Measurements from ENCODE around the gene SIPA1L3.

SIPA1L3 gene

GRCh38 chr19:38055010-38055409, 148.0 kb downstream of the SIPA1L3 start:
- Histone ChIP-seq H3K27ac (ENCODE audit: low read depth, low read length) (no peak overlapping the region), H3K9ac (ENCODE audit: low read length) (no peak overlapping the region)
- TF ChIP-seq EZH2phosphoT487 (conservative IDR thresholded peaks at IDR 0.05; ENCODE audit: low read length), result no peak
- TF ChIP-seq, protein P1, sequence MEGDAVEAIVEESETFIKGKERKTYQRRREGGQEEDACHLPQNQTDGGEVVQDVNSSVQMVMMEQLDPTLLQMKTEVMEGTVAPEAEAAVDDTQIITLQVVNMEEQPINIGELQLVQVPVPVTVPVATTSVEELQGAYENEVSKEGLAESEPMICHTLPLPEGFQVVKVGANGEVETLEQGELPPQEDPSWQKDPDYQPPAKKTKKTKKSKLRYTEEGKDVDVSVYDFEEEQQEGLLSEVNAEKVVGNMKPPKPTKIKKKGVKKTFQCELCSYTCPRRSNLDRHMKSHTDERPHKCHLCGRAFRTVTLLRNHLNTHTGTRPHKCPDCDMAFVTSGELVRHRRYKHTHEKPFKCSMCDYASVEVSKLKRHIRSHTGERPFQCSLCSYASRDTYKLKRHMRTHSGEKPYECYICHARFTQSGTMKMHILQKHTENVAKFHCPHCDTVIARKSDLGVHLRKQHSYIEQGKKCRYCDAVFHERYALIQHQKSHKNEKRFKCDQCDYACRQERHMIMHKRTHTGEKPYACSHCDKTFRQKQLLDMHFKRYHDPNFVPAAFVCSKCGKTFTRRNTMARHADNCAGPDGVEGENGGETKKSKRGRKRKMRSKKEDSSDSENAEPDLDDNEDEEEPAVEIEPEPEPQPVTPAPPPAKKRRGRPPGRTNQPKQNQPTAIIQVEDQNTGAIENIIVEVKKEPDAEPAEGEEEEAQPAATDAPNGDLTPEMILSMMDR (IDR thresholded peaks at IDR 0.05; ENCODE audit: insufficient read depth, low read length, poor library complexity, severe bottlenecking), result no peak

DNA sequence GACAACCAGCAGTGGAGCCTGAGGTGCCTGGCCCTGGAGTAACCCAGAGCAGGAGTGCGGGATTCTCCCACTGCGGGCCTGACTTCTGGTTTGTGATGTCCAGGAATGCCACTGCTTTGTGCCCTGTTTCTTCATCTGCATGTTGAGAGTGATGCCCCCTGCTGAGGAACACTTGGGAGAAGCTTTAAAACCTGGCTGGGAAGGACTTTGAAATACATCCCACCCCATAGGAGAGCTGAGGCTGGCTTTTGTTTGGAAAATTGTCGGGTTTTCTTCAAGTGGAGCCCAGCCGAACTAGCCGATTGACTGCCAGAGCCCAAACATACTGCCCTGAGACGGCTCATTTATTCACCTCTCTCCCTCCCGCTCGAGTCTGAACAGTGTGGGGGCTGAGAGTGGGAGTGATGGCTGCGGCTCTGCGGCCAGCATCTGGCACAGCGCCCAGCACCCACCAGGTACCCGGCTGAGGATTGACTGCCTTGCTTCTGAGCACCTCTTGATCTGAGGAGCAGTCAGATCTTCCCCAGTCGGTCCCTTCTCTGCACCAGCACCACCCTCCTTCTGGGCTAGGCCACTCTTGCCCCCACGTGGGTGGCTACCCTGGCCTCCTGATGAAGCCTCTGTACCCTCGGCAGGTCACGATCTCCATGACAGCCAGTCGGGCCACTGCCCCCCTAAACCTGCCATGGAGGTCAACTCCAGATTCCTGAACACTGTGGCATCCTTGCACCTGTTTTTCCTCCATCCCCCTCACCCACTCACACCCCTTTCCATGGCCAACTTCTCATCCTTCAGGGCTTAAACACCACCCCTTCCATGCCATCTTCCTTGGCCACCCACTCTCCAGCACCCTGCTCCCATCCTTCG, 148.9 kb downstream of the SIPA1L3 start:
- TF ChIP-seq, protein P1 (IDR thresholded peaks at IDR 0.05; ENCODE audit: insufficient read depth, low read length, poor library complexity, severe bottlenecking), result no peak
- TF ChIP-seq EZH2phosphoT487 (conservative IDR thresholded peaks at IDR 0.05; ENCODE audit: low read length), result no peak
- H3K27me3 ChIP-seq (ENCODE audit: low read length), result no peaks in the 10 kb centered on the region
- H3F3A ChIP-seq (ENCODE audit: insufficient read depth), result peaks cover 3% of the 10 kb centered on the region; the same call in 1 of the 2 replicates
- H2AFZ ChIP-seq (ENCODE audit: low read depth, low read length, severe bottlenecking), result no peak overlapping the region
- no peaks in the 10 kb centered on the region for H3K9me3 ChIP-seq (ENCODE audit: insufficient read depth, low read length)
- H3K36me3 ChIP-seq (ENCODE audit: low read length), result no peaks in the 10 kb centered on the region
- H3K4me2 ChIP-seq (ENCODE audit: low read depth, low read length, poor library complexity, severe bottlenecking), result no peak overlapping the region
- no peaks in the 10 kb centered on the region for H3K9me2 ChIP-seq (replicated peaks; ENCODE audit: insufficient read depth, low read length)
- H3K27ac ChIP-seq (ENCODE audit: low read depth, low read length), result no peak overlapping the region
- H3K79me2 ChIP-seq (ENCODE audit: insufficient read depth, low read length), result peaks cover 83% of the 10 kb centered on the region
- H3K9ac ChIP-seq (ENCODE audit: low read length), result no peak overlapping the region
- H4K20me1 ChIP-seq (ENCODE audit: low read depth, low read length), result no peaks in the 10 kb centered on the region
- no peak overlapping the region for H3K4me3 ChIP-seq (ENCODE audit: insufficient read depth, low read length, poor library complexity, severe bottlenecking)

More at GRCh38 chr19:38055010-38055409, 148.0 kb downstream of the SIPA1L3 start:
- Histone ChIP-seq H3K27me3 (ENCODE audit: low read length) (no peaks in the 10 kb centered on the region), H3K4me3 (ENCODE audit: insufficient read depth, low read length, poor library complexity, severe bottlenecking) (no peak overlapping the region), H3K9me2 (replicated peaks; ENCODE audit: insufficient read depth, low read length) (no peaks in the 10 kb centered on the region), H3K36me3 (ENCODE audit: low read length) (no peaks in the 10 kb centered on the region), H3K9me3 (ENCODE audit: insufficient read depth, low read length) (no peaks in the 10 kb centered on the region), H3F3A (ENCODE audit: insufficient read depth) (no peaks in the 10 kb centered on the region; the same call in 1 of the 2 replicates), H3K4me2 (ENCODE audit: low read depth, low read length, poor library complexity, severe bottlenecking) (no peak overlapping the region), H4K20me1 (ENCODE audit: low read depth, low read length) (no peaks in the 10 kb centered on the region), H2AFZ (ENCODE audit: low read depth, low read length, severe bottlenecking) (no peak overlapping the region), H3K79me2 (ENCODE audit: insufficient read depth, low read length) (peaks cover 83% of the 10 kb centered on the region)

DNA sequence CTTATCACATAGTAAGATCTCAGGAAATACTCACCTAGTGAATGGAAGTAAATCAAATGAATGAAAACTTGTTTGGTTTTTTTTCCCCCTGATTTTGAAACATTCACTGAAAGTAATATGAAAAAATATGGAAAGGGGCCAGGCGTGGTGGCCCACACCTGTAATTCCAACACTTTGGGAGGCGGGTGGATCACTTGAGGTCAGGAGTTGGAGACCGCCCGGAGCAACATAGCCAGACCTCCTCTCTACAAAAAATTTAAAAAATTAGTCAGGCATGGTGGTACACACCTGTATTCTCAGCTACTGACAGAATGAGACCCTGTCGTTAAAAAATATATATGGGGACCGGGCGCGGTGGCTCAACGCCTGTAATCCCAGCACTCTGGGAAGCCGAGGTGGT, 149.6 kb downstream of the SIPA1L3 start:
- no peaks in the 10 kb centered on the region for H3K27me3 ChIP-seq (ENCODE audit: low read length)
- no peak for TF ChIP-seq EZH2phosphoT487 (conservative IDR thresholded peaks at IDR 0.05; ENCODE audit: low read length)
- TF ChIP-seq, protein P1 (IDR thresholded peaks at IDR 0.05; ENCODE audit: insufficient read depth, low read length, poor library complexity, severe bottlenecking), result no peak

More for the DNA sequence above, 149.6 kb downstream of the SIPA1L3 start:
- H3K9me2 ChIP-seq (replicated peaks; ENCODE audit: insufficient read depth, low read length), result no peaks in the 10 kb centered on the region
- no peak overlapping the region for H3K4me3 ChIP-seq (ENCODE audit: insufficient read depth, low read length, poor library complexity, severe bottlenecking)
- H3F3A ChIP-seq (ENCODE audit: insufficient read depth), result peaks cover 3% of the 10 kb centered on the region; the same call in 1 of the 2 replicates
- H3K4me2 ChIP-seq (ENCODE audit: low read depth, low read length, poor library complexity, severe bottlenecking), result no peak overlapping the region
- peaks cover 83% of the 10 kb centered on the region for H3K79me2 ChIP-seq (ENCODE audit: insufficient read depth, low read length)
- no peaks in the 10 kb centered on the region for H3K9me3 ChIP-seq (ENCODE audit: insufficient read depth, low read length)
- H3K36me3 ChIP-seq (ENCODE audit: low read length), result no peaks in the 10 kb centered on the region
- H3K27ac ChIP-seq (ENCODE audit: low read depth, low read length), result no peak overlapping the region
- H2AFZ ChIP-seq (ENCODE audit: low read depth, low read length, severe bottlenecking), result no peak overlapping the region
- no peak overlapping the region for H3K9ac ChIP-seq (ENCODE audit: low read length)
- no peaks in the 10 kb centered on the region for H4K20me1 ChIP-seq (ENCODE audit: low read depth, low read length)

All from SU-DHL-6 (cell line).